Measurements from ENCODE around the gene TMOD1.

GRCh38 chr9:97628668-97629067 lies 127.2 kb downstream of the TMOD1 start:
- TF ChIP-seq HDAC2 (IDR thresholded peaks at IDR 0.05) (no peak), HDAC6 (IDR thresholded peaks at IDR 0.05; ENCODE audit: low read depth, low read length) (no peak), POLR2AphosphoS5 (IDR thresholded peaks at IDR 0.05; ENCODE audit: control insufficient read depth, insufficient read depth, low read depth, low read length) (no peak), BRF1 (IDR thresholded peaks at IDR 0.05; ENCODE audit: borderline replicate concordance, extremely low read depth, insufficient read length) (no peak), RAD21 (CRISPR knock-in tag; conservative IDR thresholded peaks at IDR 0.05 in 1 of 2, IDR thresholded peaks at IDR 0.05 in 1 of 2) (no peak), EHMT2 (IDR thresholded peaks at IDR 0.05) (no peak), ZNF644 (tag; IDR thresholded peaks at IDR 0.05; ENCODE audit: low read depth) (no peak), ZNF668 (CRISPR knock-in tag; IDR thresholded peaks at IDR 0.05) (no peak)
- TF ChIP-seq, protein P1, sequence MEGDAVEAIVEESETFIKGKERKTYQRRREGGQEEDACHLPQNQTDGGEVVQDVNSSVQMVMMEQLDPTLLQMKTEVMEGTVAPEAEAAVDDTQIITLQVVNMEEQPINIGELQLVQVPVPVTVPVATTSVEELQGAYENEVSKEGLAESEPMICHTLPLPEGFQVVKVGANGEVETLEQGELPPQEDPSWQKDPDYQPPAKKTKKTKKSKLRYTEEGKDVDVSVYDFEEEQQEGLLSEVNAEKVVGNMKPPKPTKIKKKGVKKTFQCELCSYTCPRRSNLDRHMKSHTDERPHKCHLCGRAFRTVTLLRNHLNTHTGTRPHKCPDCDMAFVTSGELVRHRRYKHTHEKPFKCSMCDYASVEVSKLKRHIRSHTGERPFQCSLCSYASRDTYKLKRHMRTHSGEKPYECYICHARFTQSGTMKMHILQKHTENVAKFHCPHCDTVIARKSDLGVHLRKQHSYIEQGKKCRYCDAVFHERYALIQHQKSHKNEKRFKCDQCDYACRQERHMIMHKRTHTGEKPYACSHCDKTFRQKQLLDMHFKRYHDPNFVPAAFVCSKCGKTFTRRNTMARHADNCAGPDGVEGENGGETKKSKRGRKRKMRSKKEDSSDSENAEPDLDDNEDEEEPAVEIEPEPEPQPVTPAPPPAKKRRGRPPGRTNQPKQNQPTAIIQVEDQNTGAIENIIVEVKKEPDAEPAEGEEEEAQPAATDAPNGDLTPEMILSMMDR (IDR thresholded peaks at IDR 0.05 in 2 of 3, conservative IDR thresholded peaks at IDR 0.05 in 1 of 3; ENCODE audit: insufficient read depth in 2 of 3, low read depth in 1 of 3, low read length in 3 of 3), result no peak

Measured in K562 (cell line).